ENCODE data around the gene PRH2. TPM values are rescaled to one million over a fixed set of nuclear protein-coding genes. Genes with fewer than 3 reads are reported as not detected.

Gene PRH2
- total RNA-seq, 4 donors from 2014 or later = not detected

- no peaks in the 10 kb centered on the region for H3K27me3 ChIP-seq
- no peak for DNase-seq
- TF ChIP-seq POLR2A (IDR thresholded peaks at IDR 0.05) (no peak), CTCF (IDR thresholded peaks at IDR 0.05) (no peak)
Observed at GRCh38 chr12:10919809-10920208, 9.2 kb upstream of the PRH2 start.

GRCh38 chr12:10926269-10926668 lies 2.8 kb upstream of the PRH2 start:
- no peak for TF ChIP-seq CTCF (IDR thresholded peaks at IDR 0.05)
- no peak overlapping the region for H3K27ac ChIP-seq
- no peaks in the 10 kb centered on the region for H3K27me3 ChIP-seq
- H3K4me1 ChIP-seq = no peaks in the 10 kb centered on the region
- no peak for DNase-seq
- H3K9me3 ChIP-seq = no peaks in the 10 kb centered on the region
- no peaks in the 10 kb centered on the region for H3K36me3 ChIP-seq
- no peak overlapping the region for H3K4me3 ChIP-seq

More at GRCh38 chr12:10919809-10920208, 9.2 kb upstream of the PRH2 start:
- no peaks in the 10 kb centered on the region for H3K36me3 ChIP-seq
- no peaks in the 10 kb centered on the region for H3K9me3 ChIP-seq
- no peaks in the 10 kb centered on the region for H3K4me1 ChIP-seq
- H3K27ac ChIP-seq = no peak overlapping the region
- H3K4me3 ChIP-seq = no peak overlapping the region

- Histone ChIP-seq H3K4me1 (no peaks in the 10 kb centered on the region), H3K9me3 (no peaks in the 10 kb centered on the region), H3K4me3 (no peak overlapping the region), H3K36me3 (no peaks in the 10 kb centered on the region), H3K27me3 (no peaks in the 10 kb centered on the region), H3K27ac (no peak overlapping the region)
- TF ChIP-seq POLR2A (IDR thresholded peaks at IDR 0.05) = no peak
- TF ChIP-seq CTCF (IDR thresholded peaks at IDR 0.05) = no peak
- no peak for DNase-seq
Observed at GRCh38 chr12:10936506-10936905, 7.5 kb downstream of the PRH2 start.

GRCh38 chr12:10939163-10939562 lies 10.1 kb downstream of the PRH2 start, which contains the start of gene TAS2R14:
Gene TAS2R14 (minus strand): TSS chr12:10939263. CDS start chr12:10939207, 56 bp downstream.
- H3K4me3 ChIP-seq = no peak within 1 kb of the TSS
- H3K27me3 ChIP-seq = no peaks in the 10 kb centered on the region
- no peaks in the 10 kb centered on the region for H3K36me3 ChIP-seq
- no peak for DNase-seq
- TF ChIP-seq CTCF (IDR thresholded peaks at IDR 0.05) (no peak), POLR2A (IDR thresholded peaks at IDR 0.05) (no peak)
- H3K27ac ChIP-seq = no peak within 1 kb of the TSS
- H3K9me3 ChIP-seq = no peaks in the 10 kb centered on the region
- no peaks in the 10 kb centered on the region for H3K4me1 ChIP-seq

- Histone ChIP-seq H3K27ac (no peak overlapping the region), H3K36me3 (no peaks in the 10 kb centered on the region), H3K27me3 (no peaks in the 10 kb centered on the region), H3K4me3 (no peak overlapping the region), H3K4me1 (no peaks in the 10 kb centered on the region), H3K9me3 (no peaks in the 10 kb centered on the region)
- TF ChIP-seq POLR2A (IDR thresholded peaks at IDR 0.05) (no peak), CTCF (IDR thresholded peaks at IDR 0.05) (no peak)
- no peak for DNase-seq
Observed at GRCh38 chr12:10940389-10940788, 11.4 kb downstream of the PRH2 start.

- DNase-seq = no peak
- Histone ChIP-seq H3K4me1 (no peaks in the 10 kb centered on the region), H3K9me3 (no peaks in the 10 kb centered on the region), H3K36me3 (no peaks in the 10 kb centered on the region), H3K27ac (no peak overlapping the region), H3K27me3 (no peaks in the 10 kb centered on the region), H3K4me3 (no peak overlapping the region)
- no peak for TF ChIP-seq CTCF (IDR thresholded peaks at IDR 0.05)
- TF ChIP-seq POLR2A (IDR thresholded peaks at IDR 0.05) = no peak
Observed at GRCh38 chr12:10941369-10941768, 12.3 kb downstream of the PRH2 start.
